ENCODE measurements around the gene MED10.

- TF ChIP-seq POLR2AphosphoS5 (IDR thresholded peaks at IDR 0.05; ENCODE audit: low read depth) (no peak), CTCF (conservative IDR thresholded peaks at IDR 0.05; ENCODE audit: low read depth in 2 of 2) (no peak), EZH2 (IDR thresholded peaks at IDR 0.05; ENCODE audit: low read depth, unreplicated experiment) (no peak), ZNF114 (CRISPR knock-in tag; IDR thresholded peaks at IDR 0.05) (no peak), CREB1 (CRISPR knock-in tag; IDR thresholded peaks at IDR 0.05; ENCODE audit: low read depth) (no peak), STAT1 (IDR thresholded peaks at IDR 0.05; ENCODE audit: unreplicated experiment) (no peak), JUNB (IDR thresholded peaks at IDR 0.05; ENCODE audit: unreplicated experiment) (no peak), REST (IDR thresholded peaks at IDR 0.05; ENCODE audit: unreplicated experiment) (no peak), EZH2phosphoT487 (IDR thresholded peaks at IDR 0.05; ENCODE audit: unreplicated experiment) (no peak), ETS1 (IDR thresholded peaks at IDR 0.05) (no peak), NANOG (IDR thresholded peaks at IDR 0.05; ENCODE audit: borderline replicate concordance) (no peak), ZNF462 (CRISPR knock-in tag; IDR thresholded peaks at IDR 0.05) (no peak), ZNF331 (CRISPR knock-in tag; IDR thresholded peaks at IDR 0.05; ENCODE audit: low read depth) (no peak)
These were observed 5.0 kb upstream of the MED10 start for GRCh38 chr5:6383376-6383775.
